ENCODE measurements around the gene MSRB1. TPM values are rescaled to one million over a fixed set of nuclear protein-coding genes. Genes with fewer than 3 reads are reported as not detected.

The MSRB1 gene
- total and polyA plus RNA-seq, 9 of the 15 experiments (the other 6 are each of a cell fraction or from before 2014, with no cell fraction given) = 5.4 to 33.7 (median 25.7) TPM

GRCh38 chr16:1984347-1985225 lies 41.6 kb upstream of the MSRB1 start (continued):
- TF ChIP-seq PHF8 (IDR thresholded peaks at IDR 0.05; ENCODE audit: borderline replicate concordance, low read length) (no peak), MEF2A (IDR thresholded peaks at IDR 0.05; ENCODE audit: control insufficient read depth, low read depth, low read length) (no peak), FOXK1 (CRISPR knock-in tag; IDR thresholded peaks at IDR 0.05; ENCODE audit: borderline replicate concordance) (no peak), ERF (CRISPR knock-in tag; IDR thresholded peaks at IDR 0.05) (no peak), RUNX1 (IDR thresholded peaks at IDR 0.05; ENCODE audit: low read depth) (peak; percentile 3; the same call in 1 of the 2 replicates), MED1 (CRISPR knock-in tag; IDR thresholded peaks at IDR 0.05; ENCODE audit: borderline replicate concordance) (0 out of 2 replicates have a peak, but pooled peaks have one; percentile 35), RBFOX2 (IDR thresholded peaks at IDR 0.05; ENCODE audit: low read depth, low read length) (peak; percentile 45), EZH2 (IDR thresholded peaks at IDR 0.05; ENCODE audit: borderline replicate concordance, low read depth, low read length) (no peak), POLR2G (IDR thresholded peaks at IDR 0.05; ENCODE audit: low read depth, low read length) (no peak), ELF2 (CRISPR knock-in tag; IDR thresholded peaks at IDR 0.05) (no peak)
